CD1c-positive myeloid dendritic cell (primary cell): ENCODE data around the gene PYGB.

Experiments
- DNase-seq: peaks from one replicate; pipeline ENCODE4 v3.0.0-alpha.2; 2016; ENCODE audit errors: extremely low spot score

PYGB gene

DNA sequence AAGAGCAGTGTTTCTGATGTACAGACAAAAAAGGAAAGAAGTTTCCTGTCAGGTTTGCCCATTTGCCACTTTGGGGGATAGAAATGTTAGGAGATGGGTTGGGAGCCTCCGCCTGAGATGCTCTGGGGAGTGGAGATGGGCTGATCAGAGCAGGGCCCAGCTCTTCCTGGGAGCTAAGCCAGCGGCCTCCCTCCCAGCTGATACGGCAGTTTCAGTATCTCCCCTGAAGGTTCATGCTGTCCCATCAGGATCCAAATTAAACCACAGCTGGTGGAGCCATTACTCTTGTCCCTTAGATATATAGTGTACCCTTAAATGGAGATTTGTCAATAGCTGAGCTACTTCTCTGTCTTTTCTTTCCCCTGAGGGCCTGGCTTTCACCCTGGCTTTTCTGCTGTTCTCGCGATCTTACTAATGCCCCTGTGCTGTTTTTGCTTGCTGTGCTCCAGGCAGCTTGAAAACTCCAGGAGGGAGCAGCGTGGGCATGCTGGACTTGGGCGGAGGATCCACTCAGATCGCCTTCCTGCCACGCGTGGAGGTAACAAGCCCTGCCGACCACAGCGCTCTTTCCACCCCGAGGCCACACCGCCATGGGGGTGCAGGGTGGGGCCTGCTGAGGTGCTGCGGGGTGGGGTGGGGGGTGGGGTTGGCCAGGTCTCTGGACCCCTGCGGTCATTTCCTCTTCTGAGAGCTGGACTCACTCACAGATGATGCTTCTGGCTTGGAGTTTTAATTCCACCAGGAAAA, 31.5 kb upstream of the PYGB start:
- no peak for DNase-seq

DNA sequence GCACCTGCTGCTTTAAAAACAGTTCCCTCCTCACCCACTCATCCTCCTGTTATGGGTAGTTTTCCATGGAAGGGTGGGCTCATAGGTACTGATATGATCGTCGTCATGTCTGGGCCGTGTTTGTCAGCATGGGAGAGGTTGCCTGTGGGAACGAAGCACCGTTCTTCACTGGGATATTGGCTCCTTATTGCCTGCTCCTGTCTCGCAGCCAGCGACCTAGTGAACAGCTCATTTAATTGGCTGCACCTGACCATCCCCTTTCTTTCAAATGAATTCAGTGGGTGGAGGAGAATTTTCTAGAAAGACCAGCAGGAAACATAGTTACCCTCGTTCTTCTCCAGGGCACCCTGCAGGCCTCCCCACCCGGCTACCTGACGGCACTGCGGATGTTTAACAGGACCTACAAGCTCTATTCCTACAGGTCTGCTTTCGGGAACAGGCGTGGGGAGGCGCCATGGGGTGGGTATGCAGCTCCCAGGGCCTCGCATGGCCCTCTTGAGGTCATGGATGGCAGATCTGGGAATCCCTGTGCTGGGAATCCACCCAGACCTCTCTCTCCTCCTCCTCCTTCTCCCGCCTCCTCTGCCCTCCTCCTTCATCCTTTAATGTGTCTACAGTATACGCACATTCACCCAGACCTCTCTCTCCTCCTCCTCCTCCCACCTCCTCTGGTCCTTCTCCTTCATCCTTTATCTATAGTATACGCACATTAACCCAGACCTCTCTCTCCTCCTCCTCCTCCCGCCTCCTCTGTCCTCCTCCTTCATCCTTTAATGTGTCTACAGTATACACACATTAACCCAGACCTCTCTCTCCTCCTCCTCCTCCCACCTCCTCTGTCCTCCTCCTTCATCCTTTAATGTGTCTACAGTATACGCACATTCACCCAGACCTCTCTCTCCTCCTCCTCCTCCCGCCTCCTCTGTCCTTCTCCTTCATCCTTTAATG, 30.4 kb upstream of the PYGB start:
- no peak for DNase-seq

DNA sequence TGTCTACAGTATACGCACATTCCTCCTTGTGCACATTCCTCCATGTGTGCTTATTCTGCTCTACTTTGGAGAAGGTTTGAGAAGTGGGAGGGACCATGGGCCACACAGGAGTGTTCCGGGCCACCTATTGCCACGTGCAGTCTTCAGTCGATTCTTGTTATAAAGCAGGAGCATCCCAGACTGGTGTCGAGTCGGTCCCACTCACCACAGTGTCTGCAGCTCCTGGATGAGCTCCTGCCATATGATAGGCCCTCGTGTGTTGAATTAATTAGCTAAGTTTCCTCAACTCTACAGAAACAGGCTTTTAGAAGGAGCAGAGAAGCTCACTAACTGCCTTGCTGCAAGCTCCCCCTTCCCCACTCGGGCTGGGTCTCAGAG, 29.8 kb upstream of the PYGB start:
- DNase-seq: no peak

DNA sequence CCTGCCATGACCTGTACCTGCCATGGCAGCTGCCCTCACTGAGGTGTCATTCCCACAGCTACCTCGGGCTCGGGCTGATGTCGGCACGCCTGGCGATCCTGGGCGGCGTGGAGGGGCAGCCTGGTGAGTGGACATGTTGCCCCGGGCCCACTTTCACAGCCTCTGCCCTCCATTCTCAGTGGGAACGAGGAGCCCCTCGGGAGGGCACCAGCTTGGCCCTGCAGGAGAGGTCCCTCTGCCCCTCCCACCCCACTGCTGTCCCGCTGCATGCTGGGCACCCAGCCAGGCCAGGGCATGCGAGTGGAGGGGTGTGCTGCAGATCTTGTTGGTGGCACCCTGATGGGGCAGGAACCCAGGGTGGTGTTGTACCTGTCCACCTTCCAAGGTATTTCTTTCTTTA, 29.4 kb upstream of the PYGB start:
- DNase-seq: no peak

DNA sequence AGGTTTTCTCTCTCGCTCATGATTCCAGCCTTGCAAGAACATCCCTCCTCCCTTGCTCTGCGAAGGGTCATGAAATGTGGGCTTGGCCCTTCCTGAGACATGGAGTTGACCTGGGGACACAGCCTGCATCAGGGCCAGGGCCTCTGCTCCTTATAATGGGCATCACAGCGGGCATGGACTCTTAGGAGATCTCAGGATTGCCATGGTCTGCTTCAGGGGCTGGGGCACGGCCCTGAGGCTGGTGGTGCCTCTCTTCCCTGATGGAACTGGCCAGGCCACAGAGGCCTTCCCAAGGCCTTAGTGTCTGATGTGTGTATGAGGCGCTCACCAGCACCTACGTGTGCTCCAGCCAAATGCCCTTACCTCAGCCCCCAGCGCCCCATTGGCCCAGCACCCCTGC, 28.5 kb upstream of the PYGB start:
- no peak for DNase-seq

DNA sequence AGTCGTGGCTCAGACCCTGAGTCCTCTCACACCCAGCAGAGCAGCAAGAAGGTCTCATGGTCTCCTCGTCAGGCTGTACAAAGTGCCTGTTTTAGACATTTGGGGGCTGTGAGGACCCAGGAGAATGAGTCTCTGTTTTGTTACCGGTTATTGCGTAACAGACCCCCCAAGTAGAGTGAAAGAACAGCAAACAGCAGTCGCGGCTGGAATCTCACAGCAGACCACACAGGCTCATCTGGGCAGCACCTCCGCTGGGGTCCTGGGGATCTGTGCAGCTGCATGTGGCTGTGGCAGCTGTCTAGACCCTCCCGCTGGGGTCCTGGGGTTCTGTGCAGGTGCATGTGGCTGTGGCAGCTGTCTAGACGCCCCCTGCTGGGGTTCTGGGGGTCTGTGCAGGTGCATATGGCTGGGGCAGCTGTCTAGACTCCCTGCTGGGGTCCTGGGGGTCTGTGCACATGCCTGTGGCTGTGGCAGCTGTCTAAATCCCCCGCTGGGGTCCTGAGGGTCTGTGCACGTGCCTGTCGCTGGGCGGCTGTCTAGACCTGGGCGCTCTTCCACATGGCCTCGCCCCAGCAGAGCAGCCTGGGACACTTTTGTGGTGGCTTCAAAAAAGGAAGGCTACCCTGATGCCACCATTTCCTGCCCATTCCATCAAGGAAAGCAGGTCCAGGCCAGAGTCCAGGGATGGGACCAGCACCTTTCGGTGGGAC, 27.7 kb upstream of the PYGB start:
- DNase-seq: no peak

DNA sequence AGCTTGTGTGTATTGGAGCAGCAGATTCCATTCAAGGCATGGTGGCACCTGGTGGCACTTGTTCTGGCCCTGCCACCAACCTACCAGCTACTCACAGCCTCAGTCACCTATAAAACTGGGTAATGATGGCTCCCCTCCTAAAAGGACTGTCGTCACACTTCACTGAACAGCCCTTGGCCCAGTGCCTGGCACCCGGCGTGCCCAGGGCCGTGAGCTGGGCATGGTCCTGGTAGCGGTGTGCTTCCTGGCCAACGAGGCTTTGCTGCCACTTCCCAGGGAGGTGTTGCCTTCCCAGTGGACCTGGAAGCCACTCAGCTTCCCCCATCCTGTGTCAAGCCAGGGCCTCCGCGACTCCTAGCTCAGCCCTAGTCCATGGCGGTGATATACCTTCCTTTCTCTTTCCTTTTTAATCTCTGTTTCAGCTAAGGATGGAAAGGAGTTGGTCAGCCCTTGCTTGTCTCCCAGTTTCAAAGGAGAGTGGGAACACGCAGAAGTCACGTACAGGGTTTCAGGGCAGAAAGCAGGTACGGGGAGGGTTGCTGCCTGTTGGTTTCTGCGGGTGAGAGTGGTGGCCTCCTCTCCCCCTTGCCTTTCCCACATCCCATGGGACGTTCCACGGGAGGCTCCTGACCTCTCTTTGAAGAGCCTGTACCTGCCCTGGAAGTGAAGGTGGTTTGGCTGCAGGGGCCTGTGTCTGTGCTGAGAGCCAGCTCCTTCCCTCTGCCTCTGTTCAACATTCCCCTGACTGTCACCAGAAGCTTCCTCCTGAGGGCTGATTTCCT, 26.9 kb upstream of the PYGB start:
- no peak for DNase-seq

DNA sequence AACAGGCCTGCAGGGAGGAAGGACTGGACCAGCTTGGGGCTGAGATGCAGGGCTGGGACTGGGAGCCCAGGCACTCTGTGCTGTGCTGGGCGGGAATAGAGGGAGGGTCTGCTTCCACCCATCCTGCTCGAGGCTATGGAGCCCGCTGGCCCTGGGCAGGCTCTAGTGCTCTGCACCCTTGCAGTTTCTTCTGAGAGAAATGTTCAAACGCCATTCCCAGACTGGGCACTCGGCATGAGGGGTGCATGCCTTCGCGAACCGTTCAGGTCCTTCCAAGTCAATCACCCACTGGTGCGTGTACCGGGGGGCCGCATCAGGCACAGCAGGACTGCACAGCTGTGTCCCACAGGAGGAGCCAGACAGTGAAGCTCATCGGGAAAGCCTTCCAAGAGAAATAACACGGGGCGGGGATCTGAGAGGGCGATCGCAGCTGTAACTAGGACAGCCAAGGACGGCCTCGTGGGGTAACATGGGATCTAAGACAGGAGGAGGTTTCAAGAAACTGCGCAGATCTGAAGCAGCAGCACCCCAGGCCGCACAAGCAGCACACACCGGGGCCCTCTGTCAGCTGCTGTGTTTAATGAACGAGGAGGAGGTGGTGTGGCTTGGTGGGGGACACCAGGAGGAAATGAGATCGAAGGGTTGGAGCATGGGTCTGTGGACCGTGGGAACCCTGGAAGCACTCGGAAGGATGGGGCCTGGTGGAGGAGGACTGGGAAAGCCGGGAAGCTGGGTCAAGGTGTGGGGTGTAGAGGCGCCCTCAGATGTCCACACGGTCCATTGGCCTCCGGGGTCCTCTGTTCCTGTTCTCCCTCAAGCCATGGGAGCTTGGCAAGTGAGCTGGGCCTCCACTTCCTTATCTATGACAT, 26.1 kb upstream of the PYGB start:
- DNase-seq: no peak

DNA sequence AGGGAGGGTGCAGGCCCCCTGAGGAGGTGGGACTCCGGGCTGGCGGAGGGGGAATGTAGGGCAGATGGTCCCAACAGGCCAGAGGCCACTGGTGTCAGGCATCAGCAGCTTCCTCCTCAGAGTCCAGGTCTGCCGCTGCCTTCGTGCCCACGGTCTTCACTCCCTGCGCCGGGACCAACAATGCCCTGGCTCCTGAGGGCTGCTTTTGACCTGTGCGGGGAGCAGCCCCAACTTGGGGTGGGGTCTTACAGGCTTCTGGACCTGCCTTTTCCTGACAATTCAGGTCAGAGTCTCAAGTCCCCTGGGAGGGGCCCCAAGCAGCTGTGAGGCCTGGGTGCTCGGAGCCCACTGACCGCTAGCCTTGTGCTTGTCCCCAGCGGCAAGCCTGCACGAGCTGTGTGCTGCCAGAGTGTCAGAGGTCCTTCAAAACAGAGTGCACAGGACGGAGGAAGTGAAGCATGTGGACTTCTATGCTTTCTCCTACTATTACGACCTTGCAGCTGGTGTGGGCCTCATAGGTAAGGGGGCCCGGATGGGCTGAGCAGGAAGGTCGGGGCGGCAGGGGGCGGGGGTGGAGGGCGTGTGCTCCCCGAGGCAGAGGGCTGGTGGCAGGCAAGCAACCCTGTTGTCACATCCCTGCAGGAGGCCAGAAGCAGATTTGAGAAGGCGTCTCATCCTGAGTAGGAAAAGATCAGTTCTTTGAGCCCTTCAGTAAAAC, 25.3 kb upstream of the PYGB start:
- DNase-seq: no peak

DNA sequence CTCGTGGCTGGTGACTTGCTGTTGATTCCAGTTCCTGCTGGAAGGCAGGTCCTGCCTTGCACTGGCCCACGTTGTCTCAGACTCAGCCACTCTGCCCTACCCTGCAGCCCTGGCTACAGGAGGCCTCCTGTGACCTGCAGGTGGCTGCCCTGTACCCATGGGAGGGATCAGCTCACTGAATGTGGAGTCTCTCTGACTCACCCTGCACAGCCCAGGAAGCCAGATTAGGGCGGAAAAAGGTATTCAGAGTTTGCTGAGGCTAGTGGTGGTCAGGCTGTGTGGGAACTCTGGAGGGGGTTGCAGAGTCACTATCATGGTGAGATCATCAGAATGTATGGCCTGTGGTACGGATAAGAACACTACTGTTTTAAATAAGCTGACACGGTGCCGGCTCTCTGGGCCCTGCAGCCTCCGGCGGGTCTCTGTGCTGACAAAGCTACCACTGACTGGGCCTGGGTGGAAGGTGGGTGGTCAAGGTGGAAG, 24.7 kb upstream of the PYGB start:
- no peak for DNase-seq

DNA sequence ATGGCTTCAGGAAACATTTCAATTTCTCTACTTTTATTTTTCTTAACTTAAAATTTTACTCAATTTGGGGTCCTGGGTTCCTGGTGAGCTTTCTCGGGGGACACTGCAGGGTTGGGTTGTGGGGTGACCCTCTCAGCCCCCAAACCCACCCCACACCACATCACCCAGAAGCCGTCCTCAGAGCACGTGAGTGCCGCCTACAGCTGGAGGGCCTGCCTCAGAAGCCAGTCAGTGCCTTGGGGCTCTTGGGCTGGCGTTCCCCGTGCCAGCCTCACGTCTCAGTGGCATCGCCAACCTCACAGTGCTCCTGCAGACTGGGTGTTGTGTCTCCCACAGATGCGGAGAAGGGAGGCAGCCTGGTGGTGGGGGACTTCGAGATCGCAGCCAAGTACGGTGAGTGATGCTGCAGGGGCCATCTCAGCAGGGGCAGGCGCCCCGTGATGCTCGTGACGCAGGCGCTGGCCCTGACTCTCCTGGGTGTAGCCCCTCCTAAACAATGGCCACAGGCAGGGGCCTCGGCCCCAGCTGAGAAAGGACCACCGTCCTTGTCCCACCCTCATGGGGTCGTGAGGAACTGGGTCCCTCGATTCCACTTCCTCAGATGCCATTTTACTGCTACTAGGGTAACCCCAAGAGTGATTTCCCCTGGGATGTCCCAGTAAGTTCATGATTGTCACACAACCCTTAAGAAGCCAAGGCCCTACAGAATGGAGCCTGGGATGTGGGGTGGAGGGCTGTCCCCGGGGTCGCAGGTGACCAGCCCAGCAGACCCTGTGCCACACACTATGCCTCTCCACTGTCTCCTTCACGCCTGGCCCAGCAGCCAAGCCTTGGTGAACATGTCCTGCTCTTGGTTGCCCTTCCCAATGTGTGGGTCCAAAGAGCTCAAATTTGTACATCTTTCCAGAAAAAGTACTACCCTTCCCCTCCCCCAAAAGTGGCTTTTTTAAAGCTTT, 23.8 kb upstream of the PYGB start:
- no peak for DNase-seq

DNA sequence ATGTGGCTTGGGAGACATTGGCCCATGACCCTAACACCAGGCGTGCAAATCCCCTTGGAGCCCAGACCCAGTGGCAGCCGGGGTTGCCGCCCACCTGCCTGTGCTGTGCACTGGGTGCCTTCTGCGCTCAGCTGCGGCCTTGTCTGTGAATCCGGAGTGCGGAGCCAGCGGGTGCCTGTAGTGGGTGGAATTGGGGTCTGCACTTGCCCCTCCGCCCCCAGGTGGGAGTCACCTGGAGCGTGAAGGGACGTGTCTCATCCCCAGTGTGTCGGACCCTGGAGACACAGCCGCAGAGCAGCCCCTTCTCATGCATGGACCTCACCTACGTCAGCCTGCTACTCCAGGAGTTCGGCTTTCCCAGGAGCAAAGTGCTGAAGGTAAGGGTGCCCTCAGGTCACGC, 22.9 kb upstream of the PYGB start:
- DNase-seq: no peak

DNA sequence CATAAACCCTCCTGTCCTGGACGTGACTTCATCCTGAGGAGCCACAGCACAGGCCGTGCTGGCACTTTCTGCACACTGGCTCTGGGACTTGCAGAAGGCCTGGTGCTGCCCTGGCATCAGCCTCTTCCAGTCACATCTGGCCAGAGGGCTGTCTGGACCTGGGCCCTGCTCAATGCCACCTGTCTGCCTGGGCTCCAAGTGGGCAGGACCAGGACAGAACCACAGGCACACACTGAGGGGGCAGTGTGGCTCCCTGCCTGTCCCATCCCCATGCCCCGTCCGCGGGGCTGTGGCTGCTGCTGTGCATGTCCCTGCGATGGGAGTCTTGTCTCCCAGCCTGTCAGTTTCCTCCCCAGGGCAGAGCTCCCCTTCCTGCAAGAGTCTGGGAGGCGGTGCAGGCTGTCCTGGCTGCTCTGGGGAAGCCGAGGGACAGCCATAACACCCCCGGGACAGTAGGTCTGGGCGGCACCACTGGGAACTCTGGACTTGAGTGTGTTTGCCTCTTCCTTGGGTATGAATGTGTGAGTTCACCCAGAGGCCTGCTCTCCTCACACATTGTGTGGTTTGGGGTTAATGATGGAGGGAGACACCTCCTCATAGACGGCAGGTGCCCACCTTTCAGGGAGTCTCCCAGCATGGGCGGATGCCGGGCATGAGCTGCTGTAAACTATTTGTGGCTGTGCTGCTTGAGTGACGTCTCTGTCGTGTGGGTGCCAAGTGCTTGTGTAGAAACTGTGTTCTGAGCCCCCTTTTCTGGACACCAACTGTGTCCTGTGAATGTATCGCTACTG, 22.0 kb upstream of the PYGB start:
- no peak for DNase-seq

DNA sequence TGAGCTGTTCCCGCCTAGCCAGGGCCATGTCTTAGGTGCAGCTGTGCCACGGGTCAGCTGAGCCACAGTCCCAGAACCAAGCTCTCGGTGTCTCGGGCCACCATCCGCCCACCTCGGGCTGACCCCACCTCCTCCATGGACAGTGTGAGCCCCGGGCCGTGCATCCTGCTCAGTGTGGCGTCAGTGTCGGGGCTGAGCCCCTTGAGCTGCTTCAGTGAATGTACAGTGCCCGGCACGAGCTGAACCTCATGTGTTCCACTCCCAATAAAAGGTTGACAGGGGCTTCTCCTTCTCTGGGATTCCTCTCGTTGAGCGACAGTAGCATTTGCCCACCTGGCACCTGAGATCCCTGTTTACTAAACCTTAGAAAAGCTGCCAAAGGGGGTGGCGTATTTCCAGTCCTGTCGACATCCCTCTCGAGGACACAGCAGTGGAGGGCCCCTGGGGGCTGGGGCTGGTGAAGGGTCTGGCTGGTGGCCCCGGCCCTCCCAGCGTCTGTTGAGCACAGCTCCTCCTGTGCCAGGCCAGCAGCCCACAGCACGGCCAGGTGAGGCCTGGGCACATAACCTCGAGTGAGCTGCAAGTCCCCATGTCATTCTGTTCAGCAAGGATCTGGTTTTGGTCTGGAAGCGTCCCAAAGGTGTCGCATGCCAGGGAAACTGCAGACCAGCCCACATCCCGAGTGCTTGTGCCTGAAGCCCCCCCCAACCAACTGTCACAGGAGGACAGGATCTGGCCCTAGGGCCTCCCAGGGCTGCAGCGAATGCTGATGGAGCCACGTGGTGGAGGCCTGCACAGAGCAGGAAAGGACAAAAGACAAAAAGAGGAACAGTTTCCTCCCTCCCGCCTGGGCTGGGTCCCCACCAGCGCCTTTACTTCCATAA, 21.2 kb upstream of the PYGB start:
- peak; percentile 55 for DNase-seq

DNA sequence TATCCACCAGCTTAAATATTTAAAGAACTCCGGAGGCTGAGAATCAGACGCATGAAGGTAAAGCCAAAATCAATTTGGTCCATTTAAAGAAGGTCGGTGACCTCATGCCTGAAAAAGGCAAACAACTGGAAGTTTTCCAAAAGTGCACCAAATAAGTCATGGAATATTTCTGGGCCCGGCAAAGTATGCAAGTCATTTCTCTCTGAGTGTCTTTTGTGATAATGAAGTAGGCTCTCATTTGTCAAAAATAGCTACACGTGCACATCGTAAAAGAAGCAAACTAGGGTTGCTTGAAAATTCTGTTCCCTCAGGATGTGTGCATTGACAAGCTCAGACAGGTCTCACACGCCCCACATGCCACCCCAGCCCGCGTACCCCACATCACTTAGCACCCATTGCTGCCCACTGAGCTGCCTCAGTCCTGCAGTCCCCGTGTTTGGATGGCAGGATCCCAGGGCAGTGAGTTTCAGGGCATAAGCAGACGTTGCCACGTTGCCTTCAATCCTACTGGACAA, 20.5 kb upstream of the PYGB start:
- DNase-seq: no peak

DNA sequence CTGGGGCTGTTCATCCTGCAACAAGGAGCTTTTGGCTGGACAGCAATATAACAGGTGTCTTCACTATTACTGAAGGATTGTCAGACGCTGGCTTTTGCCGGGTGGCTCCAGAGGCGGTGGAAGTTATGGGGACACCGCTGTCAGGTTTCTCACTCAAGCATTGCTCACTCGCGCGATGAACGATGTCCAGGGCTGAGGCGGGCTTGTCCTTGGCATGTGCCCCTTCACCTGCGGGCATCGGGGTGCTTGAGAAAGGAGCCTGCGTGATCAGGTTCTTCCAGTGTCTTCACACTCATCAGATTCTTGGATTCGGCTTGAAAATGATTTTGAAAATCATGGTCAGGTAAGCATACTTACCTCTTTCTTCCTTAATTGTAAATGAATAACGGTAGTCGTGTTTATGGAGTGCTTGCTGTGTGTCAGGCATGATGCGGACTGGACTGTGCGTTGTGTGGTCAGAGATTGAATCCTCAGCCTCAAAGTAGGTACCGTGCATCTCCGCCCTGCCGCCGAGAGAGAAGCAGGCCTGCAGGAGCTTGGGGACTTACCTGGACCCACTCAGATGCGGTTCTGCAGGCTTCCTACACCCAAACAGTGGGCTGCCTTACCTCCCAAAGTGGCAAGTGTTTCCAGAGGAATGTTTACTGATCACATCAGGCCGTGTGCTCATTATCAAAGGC, 18.3 kb upstream of the PYGB start:
- DNase-seq: no peak
